Esophagus muscularis mucosa (tissue), 4 donors: Measurements from ENCODE around the gene LRP10. TPM values are rescaled to one million over a fixed set of nuclear protein-coding genes. Genes with fewer than 3 reads are reported as not detected.
A peak's percentile ranks its signal among the peaks of the same experiment; 100 is the strongest.

Source experiments
- DNase-seq: peaks from one replicate; pipeline ENCODE4 v3.0.0-alpha.2; 2017; ENCODE audit errors: extremely low spot score
- H3K27ac ChIP-seq, 4 donors: fragments of 200-600 bp; sonication (generic); replicated peaks in 1 of 4; 1 replicate in 3 of 4; 2 replicates in 1 of 4; pipeline ENCODE4 v1.5.1; 2016 to 2019; ENCODE audit warnings: mild to moderate bottlenecking in 1 of 4
- H3K27me3 ChIP-seq, 4 donors: fragments of 200-600 bp; sonication (generic); one replicate each; pipeline versions ENCODE4 v1.5.1 to v1.6.0; 2016 to 2019
- H3K36me3 ChIP-seq, 4 donors: fragments of 200-600 bp; sonication (generic); one replicate each; pipeline ENCODE4 v1.5.1; 2016 to 2019
- H3K4me1 ChIP-seq, 4 donors: fragments of 200-600 bp; sonication (generic); one replicate each; pipeline ENCODE4 v1.5.1; 2016 to 2019
- H3K4me3 ChIP-seq, 4 donors: fragments of 200-600 bp; sonication (generic); 1 replicate in 2 of 4; 2 replicates in 2 of 4; pipeline ENCODE4 v1.5.1; 2016 to 2019; ENCODE audit warnings: mild to moderate bottlenecking in 4 of 4, moderate library complexity in 1 of 4
- H3K9me3 ChIP-seq, 4 donors: fragments of 200-600 bp; sonication (generic); 1 replicate in 3 of 4; 2 replicates in 1 of 4; pipeline ENCODE4 v1.5.1; 2016 to 2019
- CTCF ChIP-seq, 3 experiments: fragments of 200-600 bp in 2 of 3; fragments of 450-650 bp in 1 of 3; sonication (generic) in 2 of 3; IDR thresholded peaks; one replicate each; pipeline ENCODE4 v1.5.1; 2017 to 2019; ENCODE audit warnings: antibody characterized with exemption in 3 of 3, mild to moderate bottlenecking in 2 of 3, moderate library complexity in 1 of 3
- EP300 ChIP-seq: sonication (generic); formaldehyde crosslinking; IDR thresholded peaks from one replicate; pipeline ENCODE4 v1.6.1; 2017; ENCODE audit warnings: antibody characterized with exemption
- POLR2A ChIP-seq: fragments of 450-650 bp; IDR thresholded peaks from one replicate; pipeline ENCODE4 v1.6.1; 2017; ENCODE audit warnings: antibody characterized with exemption, moderate library complexity, mild to moderate bottlenecking, low read depth
- POLR2AphosphoS5 ChIP-seq, 2 donors: sonication (generic); formaldehyde crosslinking; IDR thresholded peaks; one replicate each; pipeline ENCODE4 v1.6.1; 2017; ENCODE audit warnings: antibody characterized with exemption in 2 of 2
- WGBS: methylation state at CpG from one replicate; pipeline ENCODE4 v1.1.5; 2018; 5-methylcytosine and 5-hydroxymethylcytosine counted together
- intact Hi-C: fragments of 100-400 bp; cut with DNase I; formaldehyde crosslinking; loops from one replicate; pipeline ENCODE4 v1.15.1; 2023
- total RNA-seq, 4 donors: library from RNA; depleted of rRNA; stranded (reverse); fragments of >200 nt; gene quantifications; one replicate each; pipeline versions ENCODE4 v1.1.0 to v1.2.1, GENCODE V29; 2016

LRP10 gene
- total RNA-seq, 4 donors from 2014 or later: 111 to 279 (median 197) TPM

- 90% methylated on average over 6 of the region's 6 CpGs for WGBS
- H3K4me1 ChIP-seq: peaks cover 23 to 37% (median 32%) of the 10 kb centered on the region in 4 donors
- no peak overlapping the region for H3K4me3 ChIP-seq
- DNase-seq: no peak
- no peak for TF ChIP-seq CTCF (IDR thresholded peaks at IDR 0.05)
- TF ChIP-seq POLR2A: no peak
- TF ChIP-seq POLR2AphosphoS5 (IDR thresholded peaks at IDR 0.05): no peak
- no peak for TF ChIP-seq EP300
- peaks cover 39 to 65% (median 52%) of the 10 kb centered on the region in 4 donors for H3K36me3 ChIP-seq
- H3K27ac ChIP-seq: peak overlapping the region in 1 of 4 donors; percentile 94
- intact Hi-C loops: loop anchor here (10.0 kb wide), 1 partner anchor 394 kb away; no protein-coding TSS in a partner anchor
- no peaks in the 10 kb centered on the region for H3K9me3 ChIP-seq
- H3K27me3 ChIP-seq: no peaks in the 10 kb centered on the region
These were observed 49.2 kb downstream of the LRP10 start for GRCh38 chr14:22920697-22921096.

- WGBS: 85% methylated on average over 2 of the region's 2 CpGs
- TF ChIP-seq CTCF (IDR thresholded peaks at IDR 0.05): no peak
- TF ChIP-seq EP300: no peak
- no peak for TF ChIP-seq POLR2A
- TF ChIP-seq POLR2AphosphoS5 (IDR thresholded peaks at IDR 0.05): no peak
- peaks cover 39 to 74% (median 62%) of the 10 kb centered on the region in 4 donors for H3K36me3 ChIP-seq
- no peak overlapping the region for H3K4me3 ChIP-seq
- no peak for DNase-seq
- no peak overlapping the region for H3K27ac ChIP-seq
- H3K9me3 ChIP-seq: no peaks in the 10 kb centered on the region
- no peaks in the 10 kb centered on the region for H3K27me3 ChIP-seq
- intact Hi-C loops: loop anchor here (10.0 kb wide), 1 partner anchor 393 kb away; no protein-coding TSS in a partner anchor
- peaks cover 12 to 23% (median 21%) of the 10 kb centered on the region in 4 donors for H3K4me1 ChIP-seq
These were observed 50.8 kb downstream of the LRP10 start for GRCh38 chr14:22922294-22922693.

- TF ChIP-seq POLR2A (no peak), CTCF (IDR thresholded peaks at IDR 0.05) (no peak), POLR2AphosphoS5 (IDR thresholded peaks at IDR 0.05) (no peak), EP300 (no peak)
- no peaks in the 10 kb centered on the region for H3K27me3 ChIP-seq
- no peaks in the 10 kb centered on the region for H3K9me3 ChIP-seq
- H3K36me3 ChIP-seq: peaks cover 39 to 76% (median 62%) of the 10 kb centered on the region in 4 donors
- no peak overlapping the region for H3K4me3 ChIP-seq
- peaks cover 17 to 26% (median 25%) of the 10 kb centered on the region in 4 donors for H3K4me1 ChIP-seq
- intact Hi-C loops: loop anchor here (10.0 kb wide), 1 partner anchor 391 kb away; no protein-coding TSS in a partner anchor
- 100% methylated on average over 4 of the region's 5 CpGs for WGBS
- DNase-seq: no peak
- H3K27ac ChIP-seq: no peak overlapping the region
These were observed 52.2 kb downstream of the LRP10 start for GRCh38 chr14:22923746-22924145.

- no peak for DNase-seq
- Histone ChIP-seq H3K27ac (no peak overlapping the region), H3K27me3 (no peaks in the 10 kb centered on the region), H3K4me1 (peaks cover 13 to 28% (median 27%) of the 10 kb centered on the region in 4 donors), H3K4me3 (no peak overlapping the region), H3K9me3 (no peaks in the 10 kb centered on the region), H3K36me3 (peaks cover 38 to 71% (median 59%) of the 10 kb centered on the region in 4 donors)
- 91% methylated on average over 4 of the region's 8 CpGs for WGBS
- TF ChIP-seq EP300 (no peak), POLR2A (no peak), POLR2AphosphoS5 (IDR thresholded peaks at IDR 0.05) (no peak), CTCF (IDR thresholded peaks at IDR 0.05) (no peak)
- intact Hi-C loops: loop anchor here (10.0 kb wide), 1 partner anchor 389 kb away; no protein-coding TSS in a partner anchor
These were observed 54.0 kb downstream of the LRP10 start for GRCh38 chr14:22925513-22925912.

GRCh38 chr14:22926316-22926715, 54.8 kb downstream of the LRP10 start:
- TF ChIP-seq POLR2AphosphoS5 (IDR thresholded peaks at IDR 0.05): no peak
- TF ChIP-seq CTCF (IDR thresholded peaks at IDR 0.05): no peak
- no peak for TF ChIP-seq EP300
- TF ChIP-seq POLR2A: no peak
- intact Hi-C loops: loop anchor here (10.0 kb wide), 1 partner anchor 388 kb away; no protein-coding TSS in a partner anchor
- DNase-seq: no peak
- H3K4me1 ChIP-seq: peaks cover 13 to 33% (median 31%) of the 10 kb centered on the region in 4 donors
- no peak overlapping the region for H3K4me3 ChIP-seq
- no peaks in the 10 kb centered on the region for H3K27me3 ChIP-seq
- 82% methylated on average over 4 of the region's 4 CpGs for WGBS
- no peak overlapping the region for H3K27ac ChIP-seq
- peaks cover 34 to 63% (median 51%) of the 10 kb centered on the region in 4 donors for H3K36me3 ChIP-seq
- no peaks in the 10 kb centered on the region for H3K9me3 ChIP-seq
